ENCODE results near the gene FZR1. TPM values are rescaled to one million over a fixed set of nuclear protein-coding genes. Genes with fewer than 3 reads are reported as not detected.

The FZR1 gene
- total RNA-seq, 2 experiments from 2014 or later: 61.2 to 65.3 TPM

- BruUV-seq (replicated peaks): no TSS peak
- ChIA-PET CTCF (ENCODE audit: unreplicated experiment) (no interaction called here), POLR2A (no interaction called here)
- H3K79me2 ChIP-seq (ENCODE audit: insufficient read depth, low read depth, low read length): peaks cover 8% of the 10 kb centered on the region; the same call in 1 of the 2 replicates
- H3K27ac ChIP-seq (ENCODE audit: low read depth, low read length, poor library complexity, severe bottlenecking): no peak overlapping the region
- H4K20me1 ChIP-seq (ENCODE audit: insufficient read depth, low read length): no peaks in the 10 kb centered on the region
- H3K4me2 ChIP-seq (ENCODE audit: low read length): no peak overlapping the region
- no peak for DNase-seq (ENCODE audit: low spot score)
- no peak overlapping the region for H2AFZ ChIP-seq (ENCODE audit: low read length)
- H3K4me1 ChIP-seq (ENCODE audit: insufficient read depth, low read length, poor library complexity, severe bottlenecking): peaks cover 13% of the 10 kb centered on the region
- TF ChIP-seq EZH2phosphoT487 (IDR thresholded peaks at IDR 0.05; ENCODE audit: borderline replicate concordance, low read depth, low read length): no peak
- TF ChIP-seq CTCF (conservative IDR thresholded peaks at IDR 0.05; ENCODE audit: low read length): no peak
- H3K36me3 ChIP-seq (ENCODE audit: insufficient read depth, low read length): peaks cover 41% of the 10 kb centered on the region; the same call in 1 of the 2 replicates
- no peak overlapping the region for H3K4me3 ChIP-seq (ENCODE audit: low read depth, low read length, poor library complexity, severe bottlenecking)
- intact Hi-C loops (cut with micrococcal nuclease; ENCODE audit: unreplicated experiment): loop anchor here (5.0 kb wide), 2 partner anchors 69 to 159 kb away; partner anchors contain the start of gene TJP3
- no peaks in the 10 kb centered on the region for H3K9me3 ChIP-seq (ENCODE audit: low read length)
- no peaks in the 10 kb centered on the region for H3K9me2 ChIP-seq (ENCODE audit: insufficient read depth, low read length)
These were observed 42.5 kb downstream of the FZR1 start for GRCh38 chr19:3548606-3549005.

GRCh38 chr19:3549816-3550215 is 43.7 kb downstream of the FZR1 start:
- Histone ChIP-seq H3K9me2 (ENCODE audit: insufficient read depth, low read length) (no peaks in the 10 kb centered on the region), H3K9me3 (ENCODE audit: low read length) (no peaks in the 10 kb centered on the region), H3K4me3 (ENCODE audit: low read depth, low read length, poor library complexity, severe bottlenecking) (no peak overlapping the region), H4K20me1 (ENCODE audit: insufficient read depth, low read length) (no peaks in the 10 kb centered on the region), H2AFZ (ENCODE audit: low read length) (no peak overlapping the region), H3K36me3 (ENCODE audit: insufficient read depth, low read length) (peaks cover 31% of the 10 kb centered on the region; the same call in 1 of the 2 replicates), H3K4me2 (ENCODE audit: low read length) (no peak overlapping the region), H3K27ac (ENCODE audit: low read depth, low read length, poor library complexity, severe bottlenecking) (no peak overlapping the region), H3K4me1 (ENCODE audit: insufficient read depth, low read length, poor library complexity, severe bottlenecking) (peaks cover 25% of the 10 kb centered on the region), H3K79me2 (ENCODE audit: insufficient read depth, low read depth, low read length) (peaks cover 20% of the 10 kb centered on the region; the same call in 1 of the 2 replicates)
- no TSS peak for BruUV-seq (replicated peaks)
- ChIA-PET POLR2A (no interaction called here), CTCF (ENCODE audit: unreplicated experiment) (no interaction called here)
- TF ChIP-seq CTCF (conservative IDR thresholded peaks at IDR 0.05; ENCODE audit: low read length): no peak
- TF ChIP-seq EZH2phosphoT487 (IDR thresholded peaks at IDR 0.05; ENCODE audit: borderline replicate concordance, low read depth, low read length): no peak
- no peak for DNase-seq (ENCODE audit: low spot score)
- intact Hi-C loops (cut with micrococcal nuclease; ENCODE audit: unreplicated experiment): loop anchor here (5.0 kb wide), 2 partner anchors 67 to 157 kb away; partner anchors contain the start of gene TJP3

GRCh38 chr19:3550947-3551791 is 45.1 kb downstream of the FZR1 start:
- BruUV-seq (replicated peaks): no TSS peak
- CTCF ChIA-PET (ENCODE audit: unreplicated experiment): interaction anchor here (0.5 kb wide), 1 partner anchor 14 kb away, joined by 3 read pairs; no protein-coding TSS in a partner anchor
- intact Hi-C loops (cut with micrococcal nuclease; ENCODE audit: unreplicated experiment): no loop called here
- Histone ChIP-seq H2AFZ (ENCODE audit: low read length) (no peak overlapping the region), H3K4me1 (ENCODE audit: insufficient read depth, low read length, poor library complexity, severe bottlenecking) (peaks cover 37% of the 10 kb centered on the region), H3K9me2 (ENCODE audit: insufficient read depth, low read length) (no peaks in the 10 kb centered on the region), H3K27ac (ENCODE audit: low read depth, low read length, poor library complexity, severe bottlenecking) (no peak overlapping the region), H4K20me1 (ENCODE audit: insufficient read depth, low read length) (no peaks in the 10 kb centered on the region), H3K4me3 (ENCODE audit: low read depth, low read length, poor library complexity, severe bottlenecking) (no peak overlapping the region), H3K9me3 (ENCODE audit: low read length) (no peaks in the 10 kb centered on the region), H3K4me2 (ENCODE audit: low read length) (no peak overlapping the region), H3K36me3 (ENCODE audit: insufficient read depth, low read length) (peaks cover 24% of the 10 kb centered on the region), H3K79me2 (ENCODE audit: insufficient read depth, low read depth, low read length) (peaks cover 33% of the 10 kb centered on the region; the same call in 1 of the 2 replicates)
- TF ChIP-seq CTCF (conservative IDR thresholded peaks at IDR 0.05; ENCODE audit: low read length) (no peak), EZH2phosphoT487 (IDR thresholded peaks at IDR 0.05; ENCODE audit: borderline replicate concordance, low read depth, low read length) (no peak)
- no peak for DNase-seq (ENCODE audit: low spot score)
- POLR2A ChIA-PET: no interaction called here

All from OCI-LY7 (cell line).